T-helper 1 cell treated with Interleukin-12 subunit alpha and Interleukin-12 subunit beta and Interleukin-4 antibody, amounts not matched to agents 30 ng/mL and 1 ng/mL, for 36 hours (primary cell): ENCODE measurements around the gene CD38. TPM values are rescaled to one million over a fixed set of nuclear protein-coding genes. Genes with fewer than 3 reads are reported as not detected.
"Not testable (repeated sequence)": the region's sequence is repeated elsewhere in the genome, so short reads cannot be mapped to it uniquely, and the experiment has no call there.

Source experiments
- intact Hi-C: fragments of 100-400 bp; cut with micrococcal nuclease; formaldehyde crosslinking; loops from one replicate; pipeline ENCODE4 v1.15.1; 2024
- total RNA-seq: library from RNA; stranded (reverse); gene quantifications from 2 replicates; pipeline ENCODE4 v1.2.3, GENCODE V29; 2022

Gene CD38
- total RNA-seq, 1 donor from 2014 or later: 213 TPM

DNA sequence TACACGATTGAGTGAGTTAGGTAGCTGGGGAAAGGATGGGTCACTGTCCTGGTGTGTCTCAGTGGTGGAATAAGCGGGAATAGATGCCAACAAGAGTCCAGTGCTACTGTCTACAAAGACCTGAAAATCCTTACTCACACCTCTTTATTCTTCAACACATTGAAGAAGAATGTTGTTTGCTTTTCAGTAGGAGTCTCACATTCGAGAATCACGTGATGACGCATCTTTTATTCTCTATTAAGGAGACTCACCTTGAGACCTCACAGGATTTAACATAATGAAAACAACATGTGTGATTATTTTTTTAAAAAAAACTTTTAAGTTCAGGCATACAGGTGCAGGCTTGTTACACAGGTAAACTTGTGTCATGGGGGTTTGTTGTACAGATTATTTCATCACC lies 75.2 kb downstream of the CD38 start:
- intact Hi-C loops: no loop called here

DNA sequence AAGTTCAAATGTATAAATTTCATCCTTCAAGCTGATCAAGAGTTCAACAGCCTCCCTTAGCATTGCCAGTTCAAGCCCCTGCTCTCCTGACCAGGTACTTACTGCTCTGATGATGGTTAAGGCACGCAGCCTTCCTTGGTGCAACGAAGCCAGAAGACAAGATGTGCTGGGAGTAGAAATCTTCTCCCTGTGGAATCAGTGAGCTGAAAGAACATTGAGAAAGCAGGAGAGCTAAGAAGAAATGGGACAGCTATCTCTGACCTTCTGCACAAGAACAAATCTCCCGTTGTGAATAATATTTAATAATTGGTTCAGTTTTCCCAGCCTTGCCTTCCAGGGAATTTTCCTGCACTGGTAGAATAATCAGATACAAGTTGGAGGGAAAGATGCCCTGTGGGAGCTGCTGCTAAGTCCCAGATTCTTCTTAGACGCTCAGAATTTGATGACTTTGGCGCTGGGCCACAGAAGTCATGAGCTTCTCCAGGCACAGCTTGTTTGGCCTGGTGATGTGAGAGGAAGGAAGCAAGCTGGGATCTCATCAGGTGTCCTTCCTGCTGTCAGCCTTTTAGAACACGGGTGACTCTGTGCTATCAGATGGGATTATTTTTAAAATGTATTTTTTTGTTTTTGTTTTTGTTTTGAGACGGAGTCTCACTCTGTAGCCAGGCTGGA lies 77.8 kb downstream of the CD38 start:
- intact Hi-C loops: no loop called here

DNA sequence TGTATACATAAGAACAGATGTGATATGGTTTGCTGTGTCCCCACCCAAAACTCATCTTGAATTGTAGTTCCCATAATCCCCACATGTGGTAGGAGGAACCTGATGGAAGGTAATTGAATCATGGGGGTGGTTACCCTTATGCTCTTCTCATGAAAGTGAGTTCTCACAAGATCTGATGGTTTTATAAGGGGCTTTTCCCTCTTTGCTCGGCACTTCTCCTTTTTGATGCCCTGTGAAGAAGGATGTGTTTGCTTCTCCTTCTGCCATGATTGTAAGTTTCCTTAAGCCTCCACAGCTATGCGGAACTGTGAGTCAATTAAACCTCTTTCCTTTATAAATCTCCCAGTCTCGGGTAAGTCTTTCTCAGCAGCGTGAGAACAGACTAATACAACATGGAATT lies 83.1 kb downstream of the CD38 start:
- intact Hi-C loops: not testable (repeated sequence)

DNA sequence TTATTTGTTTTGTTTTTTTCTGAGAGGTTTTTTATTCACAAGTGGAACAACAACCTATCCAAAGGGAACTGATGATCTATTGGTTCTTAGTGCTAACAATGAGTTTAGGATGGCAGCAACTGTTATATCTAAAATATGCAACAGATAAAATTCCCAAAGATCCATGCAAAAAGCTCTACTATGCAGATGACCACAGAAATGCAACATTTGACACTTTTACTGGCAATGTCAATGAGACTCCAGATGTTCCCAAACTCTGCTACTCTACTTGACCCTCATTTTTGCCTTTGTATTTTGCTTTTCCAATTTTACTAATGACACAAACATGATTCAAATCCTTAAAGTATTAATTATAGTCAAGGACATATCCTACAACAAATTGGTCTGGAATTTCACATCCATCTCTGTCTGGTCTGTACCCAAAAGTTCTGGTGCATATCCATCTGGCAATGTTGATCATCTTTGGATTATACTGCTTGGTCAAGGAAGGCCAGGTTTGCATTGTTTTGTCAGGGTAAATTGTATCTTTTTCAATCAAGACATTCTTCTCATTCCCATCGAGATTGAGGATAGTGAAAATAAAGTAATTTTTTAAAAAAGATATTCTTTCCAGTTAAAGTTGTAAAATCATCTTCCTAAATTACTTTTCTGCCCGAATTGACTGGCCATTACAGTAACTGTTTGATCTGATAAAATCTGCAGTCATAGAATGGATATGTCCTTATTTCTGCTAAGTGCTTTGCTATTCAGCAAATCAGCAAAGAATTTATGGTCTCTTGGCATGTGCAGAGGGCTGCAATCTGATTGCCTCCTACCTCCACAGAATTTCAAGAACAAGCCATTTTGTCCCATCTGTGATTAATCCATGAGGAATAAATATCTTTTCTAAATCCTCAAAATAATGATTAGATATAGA lies 86.8 kb downstream of the CD38 start:
- intact Hi-C loops: no loop called here

DNA sequence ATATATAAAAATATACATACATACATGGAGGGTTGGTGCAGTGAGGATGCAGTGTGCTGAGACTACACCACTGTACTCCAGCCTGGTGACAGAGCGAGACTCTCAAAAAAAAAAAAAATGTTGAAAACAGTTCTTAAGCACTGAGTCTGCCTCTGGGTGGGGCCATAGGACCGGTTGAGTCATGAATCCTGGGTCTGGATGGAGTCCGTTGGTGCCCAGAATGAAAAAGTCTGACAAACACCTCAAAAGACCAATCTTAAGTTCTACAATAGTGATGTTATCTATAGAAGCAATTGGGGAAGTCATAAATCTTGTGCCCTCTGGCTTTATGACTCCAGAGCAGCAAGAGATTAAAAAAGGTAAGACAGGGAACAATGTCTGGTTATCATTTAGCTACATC lies 90.0 kb downstream of the CD38 start:
- intact Hi-C loops: no loop called here

DNA sequence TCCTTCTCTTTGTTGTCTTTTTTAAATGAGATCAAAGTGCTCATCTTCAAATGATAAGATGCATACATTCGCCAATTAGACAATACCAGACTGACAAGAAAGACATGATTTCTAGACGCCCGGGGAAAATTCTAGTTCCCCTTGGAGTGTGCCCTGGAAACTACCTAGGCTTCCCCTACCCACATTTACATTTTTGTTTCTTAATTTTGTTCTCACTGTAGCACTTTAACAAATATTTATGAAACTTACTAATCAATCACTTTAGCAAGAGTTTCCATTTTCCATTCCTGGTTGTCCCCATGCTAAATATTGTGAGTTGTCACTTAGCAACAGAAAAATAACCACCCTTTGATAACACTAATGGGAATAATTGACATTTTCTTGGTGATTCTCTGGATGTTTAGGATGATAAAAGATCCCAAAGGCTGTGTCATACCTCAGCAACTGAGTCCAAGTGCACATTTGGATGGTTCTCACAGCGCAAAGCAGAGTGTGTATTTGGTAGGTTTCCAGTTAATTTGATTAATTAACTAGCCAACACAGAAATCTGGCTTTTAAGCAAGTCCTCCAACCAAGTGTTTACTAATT lies 90.8 kb downstream of the CD38 start:
- intact Hi-C loops: no loop called here

DNA sequence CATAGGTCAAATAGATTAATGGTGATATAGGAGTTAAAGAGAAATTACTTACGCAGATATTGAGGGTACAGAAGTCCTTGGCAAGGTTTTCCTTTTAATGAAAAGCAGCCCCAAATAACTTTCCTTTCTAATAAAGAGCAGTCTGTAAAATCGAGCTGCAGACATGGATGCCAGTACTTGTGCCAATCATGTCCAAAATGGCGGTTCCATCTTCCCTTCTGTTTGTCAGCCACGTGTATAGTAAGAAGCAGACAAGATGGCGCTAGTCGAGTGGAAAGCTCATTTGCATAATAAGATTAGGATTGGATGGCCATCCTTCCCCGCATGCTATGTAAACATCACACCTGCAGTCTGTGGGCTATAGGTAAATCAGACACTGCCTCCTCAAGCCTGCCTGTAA lies 92.0 kb downstream of the CD38 start:
- intact Hi-C loops: no loop called here

DNA sequence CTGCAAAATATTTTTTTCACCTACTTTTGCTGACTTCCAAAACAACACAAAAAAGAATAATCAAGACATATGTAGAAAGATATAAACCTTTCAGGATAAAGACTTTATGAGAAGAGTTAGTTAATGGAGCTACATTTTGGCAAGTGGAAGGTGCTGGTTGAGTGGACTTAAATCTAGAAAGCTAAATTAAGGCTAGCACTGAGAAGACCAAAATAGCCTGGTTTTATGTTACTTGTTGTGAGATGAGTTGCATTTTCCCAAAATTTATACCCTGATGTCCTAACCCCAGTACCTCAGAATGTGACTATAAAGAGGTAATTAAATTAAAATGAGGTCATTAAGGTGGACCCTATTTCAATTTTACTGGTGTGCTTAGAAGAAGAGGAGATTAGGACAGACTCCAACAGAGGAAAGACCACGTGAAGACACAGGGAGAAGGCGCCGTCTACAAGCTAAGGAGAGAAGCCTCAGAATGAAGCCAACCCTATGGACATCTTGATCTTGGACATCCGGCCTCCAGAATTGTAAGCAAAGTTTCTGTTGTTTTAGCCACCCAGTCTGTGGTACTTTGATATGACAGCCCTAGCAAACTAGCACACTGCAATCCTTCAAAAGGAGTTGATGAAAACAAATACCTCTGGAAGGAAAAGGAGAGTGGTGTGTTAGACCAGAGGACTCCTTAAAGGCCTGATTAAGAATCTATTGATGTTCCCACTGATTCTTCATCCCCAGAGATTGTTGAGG lies 93.0 kb downstream of the CD38 start:
- intact Hi-C loops: no loop called here

DNA sequence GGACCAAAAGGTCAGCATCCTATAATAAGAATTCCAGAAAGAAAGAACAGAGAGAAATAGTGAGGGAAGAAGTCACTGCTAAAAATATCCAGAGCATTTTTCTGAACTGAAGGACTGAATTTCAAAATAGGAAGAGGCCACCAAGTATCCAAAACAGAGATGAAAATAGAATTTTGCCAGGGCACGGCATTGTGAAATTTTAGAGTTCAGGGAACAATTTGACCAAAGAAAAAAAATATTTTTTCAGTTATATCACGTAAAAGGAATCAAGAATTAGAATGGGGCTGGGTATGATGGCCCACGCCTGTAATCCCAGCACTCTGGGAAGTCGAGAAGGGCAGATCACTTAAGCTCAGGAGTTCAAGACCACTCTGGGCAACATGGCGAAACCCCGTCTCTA lies 95.0 kb downstream of the CD38 start:
- intact Hi-C loops: no loop called here

DNA sequence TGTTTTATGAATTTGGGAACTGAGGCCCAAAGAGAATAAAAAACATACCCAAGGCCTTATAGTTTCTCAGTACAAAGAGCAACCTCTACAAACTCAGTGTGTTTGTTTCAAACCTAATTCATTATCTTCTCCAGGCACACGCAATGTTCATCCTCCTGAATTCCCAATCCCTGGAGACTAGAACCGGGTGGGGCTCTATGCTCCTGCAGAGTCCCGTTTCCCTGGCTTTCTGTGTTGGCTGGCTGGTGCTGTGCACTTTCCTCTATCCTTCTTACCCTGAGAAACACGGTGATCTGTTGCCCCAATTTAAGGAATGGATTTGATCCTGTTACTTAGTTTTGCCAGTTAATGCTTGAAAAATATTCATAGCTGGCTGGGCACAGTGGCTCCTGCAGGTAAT lies 96.5 kb downstream of the CD38 start:
- intact Hi-C loops: no loop called here

DNA sequence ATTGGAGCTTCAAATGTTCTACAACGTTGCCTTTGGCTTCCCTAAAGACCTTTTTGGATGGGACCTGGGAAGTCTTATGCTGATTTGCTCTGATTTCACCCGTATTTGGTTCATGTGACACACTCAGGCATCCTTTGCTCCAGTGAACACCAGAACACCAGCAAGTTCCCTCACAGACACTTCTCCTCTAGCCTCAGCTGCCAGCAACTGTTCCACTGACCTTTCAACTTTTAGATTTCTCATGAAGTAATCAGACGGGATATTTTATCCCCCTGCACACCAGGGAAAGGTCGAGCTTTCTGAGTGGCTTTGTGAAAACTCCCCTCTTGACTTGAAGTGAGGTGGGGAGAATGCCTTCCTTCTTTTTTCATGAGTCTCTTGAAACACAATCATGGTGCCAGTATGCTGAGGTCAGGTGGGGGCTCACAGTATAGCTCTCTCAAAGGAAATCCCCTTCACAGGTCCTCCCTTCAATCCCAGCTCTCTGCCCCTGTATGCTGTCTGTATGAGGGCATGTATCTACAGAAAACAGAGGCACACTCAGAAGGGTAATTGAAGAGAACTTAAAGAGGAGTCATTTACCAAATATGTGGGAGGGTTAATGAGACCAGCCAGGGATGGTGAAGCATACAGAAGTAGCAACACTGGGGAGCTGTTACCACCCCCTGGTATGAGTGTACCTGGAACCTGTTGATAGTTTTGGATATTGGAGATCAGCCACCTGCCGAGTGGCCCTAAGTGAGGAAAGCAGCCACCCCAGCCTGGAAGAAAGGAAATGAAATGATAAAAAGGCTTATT lies 97.7 kb downstream of the CD38 start:
- intact Hi-C loops: no loop called here

DNA sequence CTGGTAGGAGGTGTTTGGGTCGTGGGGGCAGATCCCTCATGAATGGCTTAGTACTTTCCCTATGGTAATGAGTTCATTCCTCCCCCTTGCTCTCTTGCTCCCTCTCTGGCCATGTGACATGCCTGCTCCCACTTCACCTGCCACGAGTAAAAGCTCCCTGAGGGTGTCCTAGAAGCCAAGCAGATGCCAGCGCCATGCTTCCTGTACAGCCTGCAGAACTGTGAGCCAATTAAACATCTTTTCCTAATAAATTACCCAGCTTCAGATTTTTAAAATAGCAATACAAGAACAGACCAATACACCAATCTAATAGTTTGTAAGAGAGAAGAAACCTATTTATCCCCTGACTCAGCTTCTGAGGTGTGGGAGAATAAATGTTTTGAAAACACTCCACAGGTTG lies 99.9 kb downstream of the CD38 start:
- intact Hi-C loops: no loop called here

DNA sequence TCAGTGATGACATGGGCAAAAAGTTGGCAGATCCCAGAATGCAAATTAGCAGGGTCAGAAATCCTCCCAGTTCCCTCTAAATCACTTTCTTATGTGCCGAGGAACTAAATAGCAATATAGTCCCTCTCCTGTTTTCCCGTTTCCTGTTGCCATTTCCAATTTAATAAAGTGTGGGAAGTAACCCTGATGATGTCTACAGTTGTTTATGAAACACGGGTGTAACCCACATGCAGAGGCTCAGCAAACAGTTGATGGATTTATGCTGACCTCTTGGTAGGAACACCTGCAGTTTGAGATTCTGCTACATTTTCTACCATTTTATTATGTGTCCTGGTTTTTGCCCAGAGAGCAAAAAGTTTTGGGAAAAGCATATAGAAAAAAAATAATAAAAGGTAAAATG lies 103.7 kb downstream of the CD38 start:
- intact Hi-C loops: loop anchor here (1.0 to 5.0 kb wide), 6 partner anchors 74 to 405 kb away; no protein-coding TSS in a partner anchor

DNA sequence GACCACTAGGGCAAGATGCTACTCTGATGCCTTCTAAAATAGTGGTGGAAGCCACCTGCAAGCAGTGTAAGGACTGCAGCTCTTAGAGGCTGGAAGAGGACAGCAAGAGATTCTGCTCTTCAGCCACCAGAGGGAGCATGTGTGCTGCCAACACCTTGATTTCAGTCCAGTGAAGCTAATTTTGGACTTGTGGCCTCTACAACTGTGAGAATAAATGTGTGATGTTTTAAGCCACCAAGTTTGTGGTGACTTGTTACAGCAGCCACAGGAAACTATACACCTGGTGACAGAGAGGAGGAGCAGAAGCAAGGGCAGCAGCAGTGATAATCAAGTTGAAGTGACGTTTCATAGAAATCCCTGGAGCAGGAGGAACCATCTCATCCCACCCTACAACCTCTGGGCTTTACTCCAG lies 104.6 kb downstream of the CD38 start:
- intact Hi-C loops: loop anchor here (1.0 to 5.0 kb wide), 6 partner anchors 74 to 405 kb away; no protein-coding TSS in a partner anchor

DNA sequence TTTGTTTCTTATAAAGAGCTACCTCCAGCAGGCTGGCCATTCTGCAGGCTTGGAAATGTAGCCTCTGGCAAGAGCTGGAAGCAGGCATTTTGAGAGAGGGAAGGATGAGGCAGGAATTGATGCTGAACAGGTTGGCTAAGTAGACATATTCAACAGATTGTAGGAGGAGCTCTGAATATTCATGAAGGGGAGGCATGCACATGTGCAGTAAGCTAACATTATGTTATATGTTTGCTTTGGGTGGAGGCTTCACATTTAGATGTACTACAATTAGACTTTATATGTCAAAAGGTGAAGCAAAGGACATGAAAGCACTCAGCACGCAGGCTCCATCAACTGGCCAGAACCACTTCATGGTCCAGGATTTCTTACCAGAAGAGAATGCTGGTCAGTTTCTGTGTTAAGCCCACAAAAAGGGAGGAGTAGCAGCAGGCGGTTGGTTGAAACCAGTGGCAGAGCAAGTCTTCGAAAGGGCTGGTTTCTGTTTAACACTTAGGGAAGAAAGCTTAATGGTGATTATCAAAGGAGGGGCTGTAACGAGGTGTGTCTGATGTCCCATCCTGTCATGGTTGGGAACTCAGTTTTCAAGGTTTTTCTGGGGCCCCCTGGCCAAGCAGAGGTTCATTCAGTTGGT lies 105.6 kb downstream of the CD38 start:
- intact Hi-C loops: loop anchor here (5.0 kb wide), 1 partner anchor 406 kb away; no protein-coding TSS in a partner anchor

DNA sequence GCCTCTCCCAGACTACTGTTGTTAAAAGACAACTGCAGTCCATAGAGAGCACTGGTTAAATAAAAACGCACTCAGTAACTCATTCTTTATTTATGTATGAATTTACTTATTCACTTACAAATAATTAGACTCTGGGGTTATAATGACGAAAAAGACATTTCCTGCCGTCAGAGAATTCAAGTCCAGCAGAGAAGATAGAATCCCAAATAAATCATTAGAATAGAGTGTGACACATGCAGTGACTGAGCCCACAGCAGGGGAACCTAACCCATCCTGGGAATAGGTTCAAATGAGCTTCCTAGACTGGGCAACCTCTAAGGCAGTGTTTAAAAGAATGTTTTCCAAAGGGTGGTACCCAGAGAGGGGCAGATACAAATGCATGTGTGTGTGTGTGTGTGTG lies 106.5 kb downstream of the CD38 start:
- intact Hi-C loops: loop anchor here (5.0 kb wide), 1 partner anchor 407 kb away; no protein-coding TSS in a partner anchor

DNA sequence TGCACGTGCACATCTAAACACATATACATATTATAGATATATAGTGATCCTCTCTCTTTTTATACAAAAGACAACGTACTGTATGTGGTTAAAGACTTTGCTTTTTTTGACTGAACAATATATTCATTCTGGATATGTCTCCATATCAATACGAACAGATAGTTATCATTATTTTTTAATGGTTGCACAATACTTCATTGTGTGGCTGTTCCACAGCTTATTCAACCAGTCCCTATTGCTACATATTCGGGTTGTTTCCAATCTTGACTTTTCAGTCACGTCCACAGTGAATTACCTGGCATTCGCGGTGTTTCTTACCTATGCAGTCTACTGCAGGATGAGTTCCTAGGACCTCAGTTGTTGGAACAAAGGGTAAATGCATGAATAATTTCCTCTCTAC lies 107.3 kb downstream of the CD38 start:
- intact Hi-C loops: no loop called here

DNA sequence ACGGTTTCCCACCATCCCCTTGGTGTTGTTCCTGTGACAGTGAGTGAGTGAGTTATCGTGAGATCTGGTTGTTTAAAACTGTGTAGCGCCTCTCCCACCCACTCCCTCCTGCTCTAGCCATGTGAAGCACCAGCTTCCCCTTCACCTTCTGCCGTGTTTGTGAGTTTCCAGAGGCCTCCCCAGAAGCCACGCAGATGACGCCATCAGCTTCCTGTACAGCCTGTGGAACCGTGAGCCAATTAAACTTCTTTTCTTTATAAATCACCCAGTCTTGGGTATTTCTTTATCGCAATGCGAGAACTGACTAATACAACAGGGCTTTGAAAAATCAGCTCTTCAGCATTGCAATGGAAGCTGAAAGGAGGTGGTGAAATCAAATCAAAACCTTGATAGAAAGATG lies 110.4 kb downstream of the CD38 start:
- intact Hi-C loops: no loop called here

DNA sequence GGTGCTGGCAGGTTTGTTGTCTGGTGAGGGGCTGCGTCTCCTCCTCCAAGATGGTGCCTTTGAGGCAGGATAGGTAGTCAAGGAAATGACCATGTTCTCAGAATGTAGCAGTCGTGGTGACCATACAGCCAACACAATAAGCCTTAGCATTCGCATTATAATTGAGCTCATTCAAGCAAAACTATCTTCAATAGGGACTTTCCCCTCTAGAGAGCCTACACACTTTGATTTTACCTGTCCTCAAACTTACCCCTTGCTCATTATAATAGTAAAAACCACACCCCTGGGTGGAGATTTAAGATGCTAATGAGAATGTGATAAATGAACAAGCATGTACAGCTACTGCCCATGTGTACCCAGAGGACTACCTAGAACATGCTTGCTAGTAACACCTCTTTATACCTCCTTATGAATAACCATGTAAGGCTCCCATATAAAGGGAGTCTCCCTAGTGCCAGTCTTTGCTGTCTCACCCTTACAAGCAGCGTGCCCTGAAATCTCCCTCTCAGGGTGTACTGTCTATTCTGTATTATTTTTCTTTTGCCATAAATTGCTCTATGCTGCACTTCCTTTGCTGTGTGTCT lies 112.2 kb downstream of the CD38 start:
- intact Hi-C loops: no loop called here

DNA sequence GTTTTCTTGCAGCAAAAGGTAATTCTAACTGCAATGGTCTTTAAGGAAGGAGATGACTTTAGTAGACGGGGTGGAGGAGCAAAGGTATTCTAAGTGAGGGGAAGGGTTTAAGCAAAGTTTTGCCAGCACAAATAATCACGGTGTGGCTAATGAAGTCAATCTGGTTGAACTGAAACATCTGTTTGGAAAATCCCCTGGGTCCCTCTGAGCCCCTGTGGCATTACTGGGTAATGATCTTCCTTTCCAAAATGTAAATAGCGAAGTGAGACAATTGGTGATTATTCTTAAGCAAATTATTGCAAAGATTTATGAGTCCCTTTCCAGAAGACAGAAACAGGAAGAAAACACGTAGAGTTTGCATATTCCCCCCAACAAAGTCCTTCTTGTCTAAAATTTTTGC lies 113.2 kb downstream of the CD38 start:
- intact Hi-C loops: no loop called here
